NCI-H524 (cell line): ENCODE results near the gene OR6K3.

Source experiments
- DNase-seq, 2 experiments: peaks; one replicate each; lab custom pipeline; 2025; lab: John Stamatoyannopoulos, UW

Gene OR6K3

GRCh38 chr1:158686111-158687009, 34.2 kb downstream of the OR6K3 start, which contains the start of gene SPTA1:
Gene SPTA1 (minus strand): TSS chr1:158686715. CDS start chr1:158686517, 198 bp downstream.
- DNase-seq: no peak

GRCh38 chr1:158685085-158685484, 35.4 kb downstream of the OR6K3 start:
- DNase-seq: no peak

- DNase-seq: no peak
Measured at GRCh38 chr1:158681606-158682005, 38.9 kb downstream of the OR6K3 start.

- DNase-seq: no peak
Measured at GRCh38 chr1:158679289-158679688, 41.2 kb downstream of the OR6K3 start.

GRCh38 chr1:158675563-158676323, 44.8 kb downstream of the OR6K3 start:
- DNase-seq: no peak

GRCh38 chr1:158674302-158674701, 46.2 kb downstream of the OR6K3 start:
- no peak for DNase-seq
